Ovary (tissue), 9 donors: ENCODE data around the gene TMEM109. TPM values are rescaled to one million over a fixed set of nuclear protein-coding genes. Genes with fewer than 3 reads are reported as not detected.

Experiments
- DNase-seq, 5 donors: peaks; one replicate each; pipeline ENCODE4 v3.0.0-alpha.2; 2019 to 2020
- H3K27ac ChIP-seq, 2 donors: fragments of 200-600 bp; one replicate each; pipeline versions ENCODE4 v1.5.1 to v1.8.0; 2019 to 2022
- H3K27me3 ChIP-seq: fragments of 200-600 bp; one replicate; pipeline ENCODE4 v1.8.0; 2022
- H3K36me3 ChIP-seq: fragments of 200-600 bp; sonication (generic); one replicate; pipeline ENCODE4 v1.5.1; 2019
- H3K4me1 ChIP-seq: one replicate; pipeline ENCODE4 v1.8.1; 2013; ENCODE audit warnings: mild to moderate bottlenecking, moderate library complexity; ENCODE audit not compliant: insufficient read depth
- H3K4me3 ChIP-seq: fragments of 200-600 bp; sonication (generic); one replicate; pipeline ENCODE4 v1.5.1; 2017
- H3K9me3 ChIP-seq, 2 donors: fragments of 200-600 bp in 1 of 2; sonication (generic) in 1 of 2; one replicate each; pipeline versions ENCODE4 v1.5.1 to v1.8.1; 2013 to 2019; ENCODE audit warnings: mild to moderate bottlenecking in 1 of 2, moderate library complexity in 1 of 2
- EP300 ChIP-seq: sonication (generic); formaldehyde crosslinking; IDR thresholded peaks from one replicate; pipeline ENCODE4 v1.6.1; 2017; ENCODE audit warnings: antibody characterized with exemption
- POLR2A ChIP-seq: fragments of 450-650 bp; IDR thresholded peaks from one replicate; pipeline ENCODE4 v1.6.1; 2017; ENCODE audit warnings: antibody characterized with exemption, mild to moderate bottlenecking, moderate library complexity
- WGBS, 3 donors: extraction: QIAGEN DNeasy Blood & Tissue Kit in 1 of 3; methylation state at CpG; one replicate each; pipeline versions ENCODE4 v1.1.5 to v1.1.7; 2013 to 2017; 5-methylcytosine and 5-hydroxymethylcytosine counted together
- intact Hi-C, 4 donors: fragments of 100-400 bp; cut with DNase I; formaldehyde crosslinking; loops; one replicate each; pipeline versions ENCODE4 v1.11.0 to v1.15.1; 2022 to 2023
- polyA plus RNA-seq, 2 donors: library from polyadenylated mRNA; stranded (reverse); fragments of 200-250 nt in 1 of 2; fragments of 350-450 nt in 1 of 2; fragmentation: Illumina TruSeq in 1 of 2; extraction: RNeasy Lipid Tissue Mini Kit (QIAGEN cat#74804) in 1 of 2; gene quantifications; one replicate each; pipeline ENCODE4 v1.2.3, GENCODE V29; 2013 to 2014
- total RNA-seq, 7 donors: library from RNA; depleted of rRNA in 2 of 7; stranded (reverse); fragments of >200 nt in 2 of 7; fragmentation: NEBNext Ultra II Directional in 3 of 7; extraction: Animal tissue kit (Norgen Biotek cat#: 25700) in 3 of 7; gene quantifications; one replicate each; pipeline versions ENCODE4 v1.1.0 to v1.2.4, GENCODE V29; 2016 to 2023
- TF ChIP-seq, protein P1 (sequence below), 3 donors: fragments of 450-650 bp in 2 of 3; fragments of 200-600 bp in 1 of 3; IDR thresholded peaks; one replicate each; pipeline versions ENCODE4 v1.5.1 to v1.8.0; 2016 to 2022; ENCODE audit warnings: antibody characterized with exemption in 3 of 3, mild to moderate bottlenecking in 1 of 3
- donor health status: DM: no; HTN: no; CAD: no; lungs with moderate emphysema.
- donor health status: DM: no; HTN: no; CAD: no.
- donor health status: Bipolar disorder and iron deficiency.
- donor health status: DM: yes; HTN: yes; CAD: no.
- donor health status: DM: no; HTN: no; CAD: no.
- donor health status: DM: yes; HTN: yes; CAD: no.

TMEM109 gene
- total and polyA plus RNA-seq, 9 donors, result 88.7 to 145 (median 121) TPM

GRCh38 chr11:60959431-60959830 lies 45.5 kb downstream of the TMEM109 start:
- WGBS, 3 donors, result 72 to 79% (median 79%) methylated on average over 6 of the region's 6 CpGs
- H3K27me3 ChIP-seq, result no peaks in the 10 kb centered on the region
- TF ChIP-seq POLR2A (no peak), EP300 (no peak)
- TF ChIP-seq, protein P1, sequence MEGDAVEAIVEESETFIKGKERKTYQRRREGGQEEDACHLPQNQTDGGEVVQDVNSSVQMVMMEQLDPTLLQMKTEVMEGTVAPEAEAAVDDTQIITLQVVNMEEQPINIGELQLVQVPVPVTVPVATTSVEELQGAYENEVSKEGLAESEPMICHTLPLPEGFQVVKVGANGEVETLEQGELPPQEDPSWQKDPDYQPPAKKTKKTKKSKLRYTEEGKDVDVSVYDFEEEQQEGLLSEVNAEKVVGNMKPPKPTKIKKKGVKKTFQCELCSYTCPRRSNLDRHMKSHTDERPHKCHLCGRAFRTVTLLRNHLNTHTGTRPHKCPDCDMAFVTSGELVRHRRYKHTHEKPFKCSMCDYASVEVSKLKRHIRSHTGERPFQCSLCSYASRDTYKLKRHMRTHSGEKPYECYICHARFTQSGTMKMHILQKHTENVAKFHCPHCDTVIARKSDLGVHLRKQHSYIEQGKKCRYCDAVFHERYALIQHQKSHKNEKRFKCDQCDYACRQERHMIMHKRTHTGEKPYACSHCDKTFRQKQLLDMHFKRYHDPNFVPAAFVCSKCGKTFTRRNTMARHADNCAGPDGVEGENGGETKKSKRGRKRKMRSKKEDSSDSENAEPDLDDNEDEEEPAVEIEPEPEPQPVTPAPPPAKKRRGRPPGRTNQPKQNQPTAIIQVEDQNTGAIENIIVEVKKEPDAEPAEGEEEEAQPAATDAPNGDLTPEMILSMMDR (IDR thresholded peaks at IDR 0.05), result no peak
- H3K27ac ChIP-seq, result no peak overlapping the region
- H3K4me3 ChIP-seq, result no peak overlapping the region
- H3K9me3 ChIP-seq, result no peaks in the 10 kb centered on the region
- H3K4me1 ChIP-seq, result no peaks in the 10 kb centered on the region
- no peaks in the 10 kb centered on the region for H3K36me3 ChIP-seq
- no peak for DNase-seq
- intact Hi-C loops, result no loop called here

DNA sequence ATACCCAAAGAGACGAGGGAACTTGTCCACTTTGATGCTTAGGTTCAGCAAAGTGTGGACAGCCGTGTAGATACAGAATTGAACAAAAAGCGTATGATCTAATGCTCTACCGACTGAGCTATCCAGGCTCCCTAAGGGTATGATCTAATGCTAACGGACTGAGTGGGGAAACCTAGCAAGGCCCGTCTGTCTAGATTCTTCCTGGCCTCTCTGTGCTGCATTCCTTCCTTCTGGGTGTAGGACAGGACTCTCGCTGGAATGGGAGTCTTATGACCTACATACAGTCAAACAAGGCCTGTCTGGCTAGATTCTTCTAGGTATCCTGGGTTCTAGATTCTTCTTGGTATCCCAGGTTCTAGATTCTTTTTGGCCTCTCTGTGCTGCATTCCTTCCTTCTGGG lies 46.4 kb downstream of the TMEM109 start:
- 90 to 96% (median 91%) methylated on average over 7 of the region's 7 CpGs for WGBS, 3 donors
- H3K9me3 ChIP-seq, result no peaks in the 10 kb centered on the region
- no peak for DNase-seq
- no peaks in the 10 kb centered on the region for H3K27me3 ChIP-seq
- no peak overlapping the region for H3K27ac ChIP-seq
- no peaks in the 10 kb centered on the region for H3K4me1 ChIP-seq
- no peak overlapping the region for H3K4me3 ChIP-seq
- intact Hi-C loops, result no loop called here
- TF ChIP-seq POLR2A (no peak), EP300 (no peak)
- TF ChIP-seq, protein P1 (IDR thresholded peaks at IDR 0.05), result no peak
- H3K36me3 ChIP-seq, result no peaks in the 10 kb centered on the region

DNA sequence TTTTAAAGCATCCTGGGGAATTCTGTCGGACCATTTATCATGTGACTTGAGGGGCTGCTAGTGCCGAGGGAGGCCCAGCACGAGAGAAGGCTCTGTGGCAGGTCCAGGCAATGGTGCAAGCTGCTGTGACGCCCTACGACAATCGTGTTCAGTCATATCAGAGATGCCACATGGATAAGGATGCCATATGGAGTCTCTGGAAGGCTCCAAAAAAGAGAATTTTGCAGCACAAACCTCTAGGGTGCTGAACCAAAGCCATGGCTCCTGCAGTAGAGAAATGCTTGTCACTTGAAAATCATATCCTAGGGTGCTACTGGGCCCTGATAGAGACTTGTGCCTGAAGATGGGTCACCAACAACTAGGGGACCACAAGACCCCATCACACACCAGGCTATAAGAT lies 50.8 kb downstream of the TMEM109 start:
- intact Hi-C loops, result no loop called here
- no peak overlapping the region for H3K4me3 ChIP-seq
- no peaks in the 10 kb centered on the region for H3K9me3 ChIP-seq
- no peaks in the 10 kb centered on the region for H3K36me3 ChIP-seq
- WGBS, 3 donors, result 78 to 81% (median 78%) methylated on average over 6 of the region's 6 CpGs
- H3K4me1 ChIP-seq, result no peaks in the 10 kb centered on the region
- no peak overlapping the region for H3K27ac ChIP-seq
- no peaks in the 10 kb centered on the region for H3K27me3 ChIP-seq
- DNase-seq, result no peak
- TF ChIP-seq EP300 (no peak), POLR2A (no peak)
- TF ChIP-seq, protein P1 (IDR thresholded peaks at IDR 0.05), result no peak

DNA sequence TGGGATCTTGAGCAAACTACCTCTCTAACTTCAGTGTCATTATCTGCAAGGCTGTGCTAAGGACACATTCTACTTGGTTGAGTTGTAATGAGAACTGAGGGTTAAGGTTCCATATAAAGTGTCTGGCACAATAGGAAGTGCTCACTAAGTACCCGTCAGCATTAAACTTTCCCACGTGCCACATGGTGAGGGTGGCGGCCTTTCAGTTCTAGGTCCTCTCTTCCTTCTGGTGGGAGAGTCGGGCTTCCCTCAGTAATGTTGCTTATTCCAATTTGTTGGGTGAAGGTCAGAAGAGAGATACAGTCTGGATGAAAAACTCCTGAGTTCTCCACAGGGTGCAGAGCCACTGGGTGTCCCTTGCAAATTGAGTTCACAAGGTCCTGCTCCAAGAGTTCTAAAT lies 52.9 kb downstream of the TMEM109 start:
- no peak for DNase-seq
- intact Hi-C loops, result no loop called here
- H3K9me3 ChIP-seq, result no peaks in the 10 kb centered on the region
- no peak overlapping the region for H3K27ac ChIP-seq
- TF ChIP-seq, protein P1 (IDR thresholded peaks at IDR 0.05), result no peak
- TF ChIP-seq EP300 (no peak), POLR2A (no peak)
- no peaks in the 10 kb centered on the region for H3K27me3 ChIP-seq
- no peak overlapping the region for H3K4me3 ChIP-seq
- 80 to 91% (median 90%) methylated on average over 4 of the region's 4 CpGs for WGBS, 3 donors
- H3K4me1 ChIP-seq, result no peaks in the 10 kb centered on the region
- H3K36me3 ChIP-seq, result no peaks in the 10 kb centered on the region

GRCh38 chr11:60968223-60968622 lies 54.3 kb downstream of the TMEM109 start:
- 48 to 99% (median 94%) methylated on average over 1 of the region's 1 CpG for WGBS, 3 donors
- intact Hi-C loops, result no loop called here
- H3K4me3 ChIP-seq, result no peak overlapping the region
- H3K27me3 ChIP-seq, result no peaks in the 10 kb centered on the region
- no peaks in the 10 kb centered on the region for H3K4me1 ChIP-seq
- no peaks in the 10 kb centered on the region for H3K36me3 ChIP-seq
- H3K9me3 ChIP-seq, result no peaks in the 10 kb centered on the region
- TF ChIP-seq EP300 (no peak), POLR2A (no peak)
- TF ChIP-seq, protein P1 (IDR thresholded peaks at IDR 0.05), result no peak
- no peak overlapping the region for H3K27ac ChIP-seq
- DNase-seq, result no peak
